Keratinocyte (primary cell): ENCODE results near the gene TOMM20.

Source experiments
- EZH2 ChIP-seq: IDR thresholded peaks from one replicate; pipeline ENCODE4 v1.6.1; 2012; ENCODE audit warnings: inconsistent platforms, mild to moderate bottlenecking, low read length, moderate library complexity
- TF ChIP-seq, protein P1 (sequence below), 3 experiments: IDR thresholded peaks in 1 of 3; conservative IDR thresholded peaks in 1 of 3; optimal IDR thresholded peaks in 1 of 3; 2 replicates in 2 of 3; 3 replicates in 1 of 3; pipeline versions ENCODE3 to v1.5.1; 2011; ENCODE audit warnings: low read length in 3 of 3, mild to moderate bottlenecking in 3 of 3, moderate library complexity in 2 of 3, control low read depth in 1 of 3, inconsistent platforms in 1 of 3; ENCODE audit not compliant: insufficient read depth in 2 of 3; ENCODE audit errors: extremely low read depth in 1 of 3

DNA sequence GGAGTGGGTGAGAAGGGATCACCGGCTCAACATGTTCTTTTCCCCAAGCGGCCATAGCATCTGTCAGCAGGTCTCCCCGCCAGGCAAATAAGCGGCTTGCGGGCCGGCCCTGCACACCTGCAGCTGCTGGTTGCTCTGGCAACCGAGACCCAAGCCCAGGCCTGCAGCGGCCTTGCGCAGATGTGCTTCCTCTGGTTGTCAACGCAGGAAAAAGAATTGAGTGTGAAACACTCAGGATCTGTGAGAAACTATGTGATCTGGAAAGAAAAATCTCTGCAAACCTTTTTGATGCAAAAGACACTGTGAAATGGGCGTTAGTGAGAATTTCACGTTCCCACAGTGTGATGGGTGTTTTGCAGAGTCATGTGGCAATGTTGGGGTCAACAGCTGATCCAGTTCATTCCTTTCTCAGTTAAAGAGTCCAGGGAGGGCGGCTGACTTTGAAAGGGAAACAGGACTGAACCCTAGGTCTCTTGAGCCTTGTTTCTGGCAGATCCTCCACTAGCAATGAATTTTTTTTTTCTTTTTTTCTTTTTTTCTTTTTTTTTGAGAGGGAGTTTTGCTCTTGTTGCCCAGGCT, 28.4 kb downstream of the TOMM20 start:
- TF ChIP-seq, protein P1, sequence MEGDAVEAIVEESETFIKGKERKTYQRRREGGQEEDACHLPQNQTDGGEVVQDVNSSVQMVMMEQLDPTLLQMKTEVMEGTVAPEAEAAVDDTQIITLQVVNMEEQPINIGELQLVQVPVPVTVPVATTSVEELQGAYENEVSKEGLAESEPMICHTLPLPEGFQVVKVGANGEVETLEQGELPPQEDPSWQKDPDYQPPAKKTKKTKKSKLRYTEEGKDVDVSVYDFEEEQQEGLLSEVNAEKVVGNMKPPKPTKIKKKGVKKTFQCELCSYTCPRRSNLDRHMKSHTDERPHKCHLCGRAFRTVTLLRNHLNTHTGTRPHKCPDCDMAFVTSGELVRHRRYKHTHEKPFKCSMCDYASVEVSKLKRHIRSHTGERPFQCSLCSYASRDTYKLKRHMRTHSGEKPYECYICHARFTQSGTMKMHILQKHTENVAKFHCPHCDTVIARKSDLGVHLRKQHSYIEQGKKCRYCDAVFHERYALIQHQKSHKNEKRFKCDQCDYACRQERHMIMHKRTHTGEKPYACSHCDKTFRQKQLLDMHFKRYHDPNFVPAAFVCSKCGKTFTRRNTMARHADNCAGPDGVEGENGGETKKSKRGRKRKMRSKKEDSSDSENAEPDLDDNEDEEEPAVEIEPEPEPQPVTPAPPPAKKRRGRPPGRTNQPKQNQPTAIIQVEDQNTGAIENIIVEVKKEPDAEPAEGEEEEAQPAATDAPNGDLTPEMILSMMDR (optimal IDR thresholded peaks at IDR 0.05 in 1 of 3, IDR thresholded peaks at IDR 0.05 in 1 of 3, conservative IDR thresholded peaks at IDR 0.05 in 1 of 3; ENCODE audit: extremely low read depth in 1 of 3, insufficient read depth in 2 of 3, low read length in 3 of 3), result no peak
- TF ChIP-seq EZH2, result no peak
